GM12878 (cell line): ENCODE measurements around the gene STAT4. TPM values are rescaled to one million over a fixed set of nuclear protein-coding genes. Genes with fewer than 3 reads are reported as not detected.

ENCODE experiments used
- ATF2 ChIP-seq: IDR thresholded peaks from 2 replicates; pipeline ENCODE4 v1.6.1; 2012; ENCODE audit warnings: low read length, inconsistent platforms
- CEBPZ ChIP-seq: fragments of 150-350 bp; IDR thresholded peaks from 2 replicates; pipeline ENCODE4 v1.6.1; 2016; ENCODE audit warnings: low read depth, low read length
- CUX1 ChIP-seq: IDR thresholded peaks from 2 replicates; pipeline ENCODE4 v1.6.1; 2012; ENCODE audit warnings: improper control_type of control experiment, low read depth, low read length; ENCODE audit not compliant: insufficient replicate concordance
- HDGF ChIP-seq: fragments of 450-650 bp; IDR thresholded peaks from 2 replicates; pipeline ENCODE4 v1.6.1; 2016; ENCODE audit warnings: antibody characterized with exemption
- POLR2A ChIP-seq: IDR thresholded peaks from 2 replicates; pipeline ENCODE4 v1.6.1; 2011; ENCODE audit warnings: low read depth, mild to moderate bottlenecking, low read length
- SMC3 ChIP-seq: IDR thresholded peaks from 2 replicates; pipeline ENCODE4 v1.6.1; 2011; ENCODE audit warnings: low read length, improper control_type of control experiment, borderline replicate concordance
- ZBTB4 ChIP-seq: fragments of 450-650 bp; formaldehyde crosslinking; IDR thresholded peaks from 2 replicates; pipeline ENCODE4 v1.4.0; 2022; ENCODE audit warnings: mild to moderate bottlenecking, moderate library complexity
- polyA plus RNA-seq, 11 experiments: library from polyadenylated mRNA; depleted of rRNA in 4 of 11; unstranded in 6 of 11; stranded (reverse) in 5 of 11; fragments of >200 nt; fragmentation: Nextera tagmentation in 4 of 11; fragmentation: Illumina TruSeq in 1 of 11; extraction: Ambion mirVana in 4 of 11; extraction: Trizol in 1 of 11; gene quantifications; 1 replicate in 1 of 11; 2 replicates in 10 of 11; pipeline versions ENCODE4 v1.2.1 to v1.2.3, GENCODE V29; 2011 to 2016; ENCODE audit warnings: inconsistent platforms in 2 of 11, missing spikeins in 2 of 11, low read depth in 1 of 11
- total RNA-seq, 4 experiments: library from RNA; depleted of rRNA in 3 of 4; stranded (reverse); fragments of >200 nt in 3 of 4; fragmentation: Illumina TruSeq in 1 of 4; extraction: Trizol in 1 of 4; gene quantifications; 2 replicates each; pipeline versions ENCODE4 v1.2.1 to v1.2.3, GENCODE V29; 2013 to 2021

The STAT4 gene
- total and polyA plus RNA-seq, 10 of the 15 experiments (the other 5 are each of a cell fraction or from before 2014, with no cell fraction given), result 3.1 to 9.3 (median 7.1) TPM

GRCh38 chr2:191006997-191007783, 143.6 kb downstream of the STAT4 start (continued):
- TF ChIP-seq HDGF (no peak), CUX1 (no peak), ATF2 (no peak), POLR2A (peak; percentile 50), SMC3 (no peak), CEBPZ (no peak), ZBTB4 (no peak)
- TF ChIP-seq, all 136 proteins: peak for 5
